HCT116 (cell line): ENCODE data around the gene TMEM63A. TPM values are rescaled to one million over a fixed set of nuclear protein-coding genes. Genes with fewer than 3 reads are reported as not detected.
"Not testable (repeated sequence)": the region's sequence is repeated elsewhere in the genome, so short reads cannot be mapped to it uniquely, and the experiment has no call there.

Experiments
- ATAC-seq: fragments of 200-7000 bp; cut with Tn5 transposase; 2 replicates; pipeline ENCODE4 v1.9.1; 2020; ENCODE audit warnings: mild to moderate bottlenecking, moderate library complexity
- BruUV-seq: library from RNA; stranded (reverse); fragments of 400-500 nt; replicated peaks from 2 replicates; lab custom pipeline; 2021; lab: Mats Ljungman, UMichigan
- CTCF ChIA-PET: fragments of 300-600 bp; sonication (Branson Sonifier 250); formaldehyde crosslinking; loops from one replicate; lab custom pipeline; 2021; ENCODE audit warnings: antibody characterized with exemption; lab: Charles Lee
- POLR2A ChIA-PET: fragments of 300-600, 350-600 bp; sonication (Branson Sonifier 250); formaldehyde crosslinking; loops from one replicate; lab custom pipeline; 2021; ENCODE audit warnings: antibody characterized with exemption; lab: Charles Lee
- RAD21 ChIA-PET, 2 experiments: fragments of 300-600 bp; sonication (Branson Sonifier 250); formaldehyde crosslinking; loops; one replicate each; lab custom pipeline; 2023; ENCODE audit warnings: low total read pairs in 2 of 2; ENCODE audit not compliant: uncharacterized antibody in 2 of 2, unreplicated experiment in 2 of 2, low non-redundant PET in 1 of 2; lab: Charles Lee
- DNase-seq: peaks from one replicate; pipeline ENCODE4 v3.0.0-alpha.2; 2010; ENCODE audit warnings: low read depth, low spot score
- H2AFZ ChIP-seq: fragments of 200-600 bp; shearing (Covaris generic), sonication (generic); 2 replicates; pipeline ENCODE4 v1.6.1; 2017; ENCODE audit warnings: low read depth, mixed run types, mixed read lengths, antibody characterized with exemption, low read length; ENCODE audit not compliant: poor library complexity, severe bottlenecking
- H3K27ac ChIP-seq: 2 replicates; pipeline ENCODE4 v1.5.1; 2012; ENCODE audit warnings: low read depth, low read length
- H3K27me3 ChIP-seq: fragments of 200-600 bp; sonication (generic); 2 replicates; pipeline ENCODE4 v1.6.1; 2016; ENCODE audit warnings: mixed run types, low read length, mixed read lengths; ENCODE audit not compliant: insufficient read depth
- H3K36me3 ChIP-seq, 2 experiments: fragments of 200-500 bp in 1 of 2; fragments of 200-600 bp in 1 of 2; sonication (Bioruptor generic) in 1 of 2; sonication (generic) in 1 of 2; 2 replicates each; pipeline versions ENCODE4 v1.5.1 to v1.6.1; 2014 to 2016; ENCODE audit warnings: low read length in 2 of 2, inconsistent platforms in 1 of 2, mixed read lengths in 1 of 2, mixed run types in 1 of 2; ENCODE audit not compliant: insufficient read depth in 2 of 2, control insufficient read depth in 1 of 2
- H3K4me1 ChIP-seq, 2 experiments: fragments of 200-600 bp in 1 of 2; sonication (generic) in 1 of 2; 2 replicates each; pipeline versions ENCODE4 v1.5.1 to v1.6.1; 2012 to 2017; ENCODE audit warnings: low read length in 2 of 2, inconsistent platforms in 1 of 2, mild to moderate bottlenecking in 1 of 2, mixed read lengths in 1 of 2, mixed run types in 1 of 2, moderate library complexity in 1 of 2; ENCODE audit not compliant: insufficient read depth in 2 of 2, control insufficient read depth in 1 of 2
- H3K4me2 ChIP-seq: fragments of 200-600 bp; sonication (generic); 2 replicates; pipeline ENCODE4 v1.6.1; 2017; ENCODE audit warnings: mixed run types, low read length, mixed read lengths
- H3K4me3 ChIP-seq, 2 experiments: fragments of 200-600 bp in 1 of 2; sonication (generic) in 1 of 2; replicated peaks in 1 of 2; 2 replicates each; pipeline ENCODE4 v1.5.1; 2011 to 2016; ENCODE audit warnings: low read length in 2 of 2, control low read depth in 1 of 2, low read depth in 1 of 2, mild to moderate bottlenecking in 1 of 2, mixed read lengths in 1 of 2, mixed run types in 1 of 2
- H3K79me2 ChIP-seq: fragments of 200-600 bp; sonication (generic); 2 replicates; pipeline ENCODE4 v1.6.1; 2017; ENCODE audit warnings: mild to moderate bottlenecking, mixed run types, low read length, moderate library complexity, mixed read lengths; ENCODE audit not compliant: insufficient read depth
- H3K9ac ChIP-seq: fragments of 200-600 bp; sonication (generic); 2 replicates; pipeline ENCODE4 v1.6.1; 2016; ENCODE audit warnings: low read length, mixed read lengths
- H3K9me2 ChIP-seq: fragments of 200-600 bp; sonication (generic), shearing (Covaris generic); 2 replicates; pipeline ENCODE4 v1.6.1; 2017; ENCODE audit warnings: mixed run types, mild to moderate bottlenecking, moderate library complexity; ENCODE audit not compliant: insufficient read depth
- H3K9me3 ChIP-seq, 2 experiments: fragments of 200-500 bp in 1 of 2; fragments of 200-600 bp in 1 of 2; sonication (Bioruptor generic) in 1 of 2; sonication (generic) in 1 of 2; 2 replicates each; pipeline ENCODE4 v1.6.1; 2014 to 2017; ENCODE audit warnings: low read length in 2 of 2, mixed read lengths in 2 of 2, inconsistent platforms in 1 of 2, low read depth in 1 of 2, mild to moderate bottlenecking in 1 of 2, mixed run types in 1 of 2, moderate library complexity in 1 of 2; ENCODE audit not compliant: control insufficient read depth in 1 of 2, insufficient read depth in 1 of 2
- H4K20me1 ChIP-seq: fragments of 200-600 bp; sonication (generic), shearing (Covaris generic); 2 replicates; pipeline ENCODE4 v1.6.1; 2017; ENCODE audit warnings: mixed run types, mild to moderate bottlenecking, moderate library complexity; ENCODE audit not compliant: insufficient read depth
- CEBPB ChIP-seq: IDR thresholded peaks from 2 replicates; pipeline ENCODE4 v1.6.1; 2012; ENCODE audit warnings: low read depth
- CTCF ChIP-seq, 3 experiments: fragments of 200-600 bp in 1 of 3; sonication (generic) in 1 of 3; IDR thresholded peaks in 2 of 3; conservative IDR thresholded peaks in 1 of 3; 2 replicates each; pipeline ENCODE4 v1.5.1; 2012 to 2017; ENCODE audit warnings: low read depth in 2 of 3, low read length in 2 of 3, antibody characterized with exemption in 1 of 3, borderline replicate concordance in 1 of 3, control low read depth in 1 of 3, mild to moderate bottlenecking in 1 of 3, mixed read lengths in 1 of 3, mixed run types in 1 of 3, moderate library complexity in 1 of 3; ENCODE audit not compliant: insufficient read depth in 1 of 3
- EGR1 ChIP-seq: IDR thresholded peaks from 2 replicates; pipeline ENCODE4 v1.6.1; 2012; ENCODE audit warnings: low read depth
- ELF1 ChIP-seq: IDR thresholded peaks from 2 replicates; pipeline ENCODE4 v1.6.1; 2012; ENCODE audit warnings: low read depth, borderline replicate concordance
- EZH2 ChIP-seq: fragments of 200-600 bp; sonication (generic); IDR thresholded peaks from 2 replicates; pipeline ENCODE4 v1.6.1; 2017; ENCODE audit warnings: antibody characterized with exemption, mixed run types
- EZH2phosphoT487 ChIP-seq: fragments of 200-600 bp; IDR thresholded peaks from 2 replicates; pipeline ENCODE4 v1.6.1; 2018; ENCODE audit warnings: antibody characterized with exemption, borderline replicate concordance
- FOSL1 ChIP-seq: IDR thresholded peaks from 2 replicates; pipeline ENCODE4 v1.6.1; 2012; ENCODE audit warnings: low read depth
- JUND ChIP-seq: IDR thresholded peaks from 2 replicates; pipeline ENCODE4 v1.6.1; 2012
- POLR2A ChIP-seq: IDR thresholded peaks from 2 replicates; pipeline ENCODE4 v1.7.0; 2011; ENCODE audit warnings: borderline replicate concordance; ENCODE audit not compliant: insufficient read depth, insufficient read length; ENCODE audit errors: extremely low read depth
- POLR2AphosphoS5 ChIP-seq: IDR thresholded peaks from 2 replicates; pipeline ENCODE4 v1.6.1; 2011; ENCODE audit warnings: mild to moderate bottlenecking, low read depth, low read length, moderate library complexity
- RAD21 ChIP-seq: IDR thresholded peaks from 2 replicates; pipeline ENCODE4 v1.6.1; 2012; ENCODE audit warnings: low read depth, mild to moderate bottlenecking
- TCF7L2 ChIP-seq: IDR thresholded peaks from 2 replicates; pipeline ENCODE4 v1.7.0; 2011; ENCODE audit warnings: borderline replicate concordance, inconsistent platforms; ENCODE audit not compliant: insufficient read depth, insufficient read length; ENCODE audit errors: extremely low read depth
- YY1 ChIP-seq: IDR thresholded peaks from 2 replicates; pipeline ENCODE4 v1.6.1; 2011; ENCODE audit warnings: low read length, low read depth, moderate library complexity, mild to moderate bottlenecking; ENCODE audit not compliant: insufficient replicate concordance; ENCODE audit errors: extremely low read depth
- ZFX ChIP-seq: fragments of 450-650 bp; IDR thresholded peaks from 2 replicates; pipeline ENCODE4 v1.6.1; 2017
- intact Hi-C: fragments of 100-400 bp; cut with micrococcal nuclease; formaldehyde crosslinking; loops from 2 replicates; pipeline ENCODE4 v1.10.0; 2022
- total RNA-seq: library from RNA; stranded (reverse); gene quantifications from one replicate; pipeline ENCODE4 v1.2.1, GENCODE V29; 2021; ENCODE audit not compliant: unreplicated experiment
- TF ChIP-seq, protein P1 (sequence below): IDR thresholded peaks from 2 replicates; pipeline ENCODE4 v1.6.1; 2012; ENCODE audit warnings: low read depth

The TMEM63A gene
- total RNA-seq, 1 experiment from 2014 or later = 24.4 TPM

DNA sequence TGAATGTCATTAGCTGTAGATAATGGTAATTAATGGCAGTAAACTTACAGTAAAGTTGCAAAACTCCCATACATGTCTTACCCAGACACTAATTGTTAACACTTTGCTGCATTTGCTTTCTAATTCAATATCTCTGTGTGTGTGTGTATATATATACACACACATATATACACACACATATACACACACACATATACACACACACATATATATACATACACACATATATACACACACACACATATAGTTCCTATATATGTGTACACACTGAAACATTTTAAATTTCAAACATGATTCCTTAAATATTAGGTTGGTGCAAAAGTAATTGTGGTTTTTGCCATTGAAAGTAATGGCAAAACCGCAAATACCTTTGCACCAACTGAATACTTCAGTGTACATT lies 75.9 kb downstream of the TMEM63A start:
- CTCF ChIA-PET = interaction anchor here (0.9 kb wide), 1 partner anchor 14 kb away, joined by 3 read pairs; no protein-coding TSS in a partner anchor
- no peaks in the 10 kb centered on the region for H3K9me3 ChIP-seq

DNA sequence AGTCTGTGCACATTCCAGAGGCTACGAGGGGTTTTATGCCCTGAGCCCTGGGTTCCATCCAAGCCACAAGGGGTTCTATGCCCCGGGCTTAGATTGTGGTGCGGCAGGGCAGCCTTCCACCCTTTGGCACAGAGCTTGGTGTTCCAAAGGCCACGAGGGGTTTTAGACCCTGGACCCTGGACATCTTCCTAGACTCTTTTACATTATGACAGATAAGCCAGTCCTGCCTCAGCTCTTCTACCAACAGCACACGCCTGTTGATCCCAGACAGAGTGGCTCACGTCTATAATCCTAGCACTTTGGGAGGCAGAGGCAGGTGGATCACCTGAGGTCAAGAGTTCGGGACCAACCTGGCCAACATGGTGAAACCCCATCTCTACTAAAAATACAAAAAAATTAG lies 81.0 kb downstream of the TMEM63A start:
- H3K27ac ChIP-seq, intact Hi-C loops, H2AFZ ChIP-seq, H3K27me3 ChIP-seq, RAD21 ChIA-PET, H3K9me2 ChIP-seq, BruUV-seq, H3K4me1 ChIP-seq, H3K4me2 ChIP-seq, ATAC-seq, H3K79me2 ChIP-seq, H3K4me3 ChIP-seq, POLR2A ChIA-PET, H3K9me3 ChIP-seq, CTCF ChIA-PET, H4K20me1 ChIP-seq, H3K36me3 ChIP-seq, H3K9ac ChIP-seq, DNase-seq: not testable (repeated sequence)

More for the DNA sequence above, 75.9 kb downstream of the TMEM63A start:
- RAD21 ChIA-PET = no interaction called here
- no peaks in the 10 kb centered on the region for H3K79me2 ChIP-seq
- no peaks in the 10 kb centered on the region for H4K20me1 ChIP-seq
- H3K4me1 ChIP-seq = peaks cover 5 to 12% of the 10 kb centered on the region in 2 experiments
- BruUV-seq = no TSS peak
- intact Hi-C loops = no loop called here
- POLR2A ChIA-PET = no interaction called here
- ATAC-seq (no peak), DNase-seq (no peak)
- no peak overlapping the region for H3K4me3 ChIP-seq
- H3K27ac ChIP-seq = no peak overlapping the region
- TF ChIP-seq ZFX = no peak
- no peak for TF ChIP-seq ELF1
- TF ChIP-seq EZH2 = no peak
- no peak for TF ChIP-seq CEBPB
- TF ChIP-seq, protein P1, sequence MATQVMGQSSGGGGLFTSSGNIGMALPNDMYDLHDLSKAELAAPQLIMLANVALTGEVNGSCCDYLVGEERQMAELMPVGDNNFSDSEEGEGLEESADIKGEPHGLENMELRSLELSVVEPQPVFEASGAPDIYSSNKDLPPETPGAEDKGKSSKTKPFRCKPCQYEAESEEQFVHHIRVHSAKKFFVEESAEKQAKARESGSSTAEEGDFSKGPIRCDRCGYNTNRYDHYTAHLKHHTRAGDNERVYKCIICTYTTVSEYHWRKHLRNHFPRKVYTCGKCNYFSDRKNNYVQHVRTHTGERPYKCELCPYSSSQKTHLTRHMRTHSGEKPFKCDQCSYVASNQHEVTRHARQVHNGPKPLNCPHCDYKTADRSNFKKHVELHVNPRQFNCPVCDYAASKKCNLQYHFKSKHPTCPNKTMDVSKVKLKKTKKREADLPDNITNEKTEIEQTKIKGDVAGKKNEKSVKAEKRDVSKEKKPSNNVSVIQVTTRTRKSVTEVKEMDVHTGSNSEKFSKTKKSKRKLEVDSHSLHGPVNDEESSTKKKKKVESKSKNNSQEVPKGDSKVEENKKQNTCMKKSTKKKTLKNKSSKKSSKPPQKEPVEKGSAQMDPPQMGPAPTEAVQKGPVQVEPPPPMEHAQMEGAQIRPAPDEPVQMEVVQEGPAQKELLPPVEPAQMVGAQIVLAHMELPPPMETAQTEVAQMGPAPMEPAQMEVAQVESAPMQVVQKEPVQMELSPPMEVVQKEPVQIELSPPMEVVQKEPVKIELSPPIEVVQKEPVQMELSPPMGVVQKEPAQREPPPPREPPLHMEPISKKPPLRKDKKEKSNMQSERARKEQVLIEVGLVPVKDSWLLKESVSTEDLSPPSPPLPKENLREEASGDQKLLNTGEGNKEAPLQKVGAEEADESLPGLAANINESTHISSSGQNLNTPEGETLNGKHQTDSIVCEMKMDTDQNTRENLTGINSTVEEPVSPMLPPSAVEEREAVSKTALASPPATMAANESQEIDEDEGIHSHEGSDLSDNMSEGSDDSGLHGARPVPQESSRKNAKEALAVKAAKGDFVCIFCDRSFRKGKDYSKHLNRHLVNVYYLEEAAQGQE = no peak
- TF ChIP-seq POLR2A = no peak
- TF ChIP-seq RAD21 = no peak
- no peak for TF ChIP-seq FOSL1
- TF ChIP-seq CTCF (IDR thresholded peaks at IDR 0.05 in 2 of 3, conservative IDR thresholded peaks at IDR 0.05 in 1 of 3; ENCODE audit: borderline replicate concordance in 1 of 3, insufficient read depth in 1 of 3, low read depth in 2 of 3, low read length in 2 of 3) = no peak
- no peak for TF ChIP-seq TCF7L2
- TF ChIP-seq JUND = no peak
- TF ChIP-seq EZH2phosphoT487 = no peak
- no peak for TF ChIP-seq EGR1
- no peak for TF ChIP-seq POLR2AphosphoS5
- TF ChIP-seq YY1 = no peak
- H3K4me2 ChIP-seq = no peak overlapping the region
- H3K36me3 ChIP-seq = no peaks in the 10 kb centered on the region
- no peak overlapping the region for H3K9ac ChIP-seq
- no peak overlapping the region for H2AFZ ChIP-seq
- no peaks in the 10 kb centered on the region for H3K27me3 ChIP-seq
- no peaks in the 10 kb centered on the region for H3K9me2 ChIP-seq
